Activated naive CD8-positive, alpha-beta T cell treated with anti-CD3 and anti-CD28 coated beads, Interleukin-2, amount 50 U/mL, for 16 hours (primary cell): Measurements from ENCODE around the gene BOD1L1.

Experiments used
- DNase-seq: peaks from one replicate; pipeline ENCODE4 v3.0.0-alpha.2; 2020; ENCODE audit warnings: low read depth, low spot score

The BOD1L1 gene

DNA sequence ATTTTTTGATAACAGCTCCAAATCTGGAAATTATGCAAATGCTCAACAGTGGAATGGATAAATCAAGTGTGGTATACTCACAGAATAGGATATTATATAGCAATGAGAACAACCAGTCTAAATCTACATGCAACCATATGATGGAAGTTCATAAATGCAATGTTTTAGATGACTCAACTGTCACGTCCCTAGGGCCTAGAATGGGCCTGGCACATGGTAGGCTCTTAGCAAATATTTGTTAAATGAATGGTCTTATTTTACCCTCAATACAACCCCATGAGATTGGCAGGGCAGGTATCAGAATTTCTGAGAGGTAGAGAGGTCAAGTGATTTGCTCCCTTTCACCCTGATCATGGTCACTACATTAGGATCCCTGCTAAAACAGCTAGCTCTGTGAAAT is 68.6 kb downstream of the BOD1L1 start:
- no peak for DNase-seq

DNA sequence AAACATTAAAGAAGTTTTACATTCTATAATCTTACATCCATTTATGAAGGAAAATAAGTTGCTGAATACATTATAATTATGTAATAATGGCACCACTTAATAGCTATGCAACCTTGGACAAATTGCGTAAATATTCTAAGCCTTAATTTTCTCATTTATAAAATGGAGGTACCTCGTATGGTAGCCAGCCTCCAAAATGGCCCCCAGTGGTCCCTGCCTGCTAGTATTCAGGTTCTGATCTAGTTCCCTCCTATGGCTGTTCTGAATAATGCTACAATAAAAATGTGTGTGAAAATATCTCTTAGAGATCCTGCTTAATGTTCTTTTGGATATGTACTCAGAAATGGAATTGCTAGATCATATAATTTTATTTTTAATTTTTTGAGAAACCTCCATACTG is 72.2 kb downstream of the BOD1L1 start:
- DNase-seq = no peak

DNA sequence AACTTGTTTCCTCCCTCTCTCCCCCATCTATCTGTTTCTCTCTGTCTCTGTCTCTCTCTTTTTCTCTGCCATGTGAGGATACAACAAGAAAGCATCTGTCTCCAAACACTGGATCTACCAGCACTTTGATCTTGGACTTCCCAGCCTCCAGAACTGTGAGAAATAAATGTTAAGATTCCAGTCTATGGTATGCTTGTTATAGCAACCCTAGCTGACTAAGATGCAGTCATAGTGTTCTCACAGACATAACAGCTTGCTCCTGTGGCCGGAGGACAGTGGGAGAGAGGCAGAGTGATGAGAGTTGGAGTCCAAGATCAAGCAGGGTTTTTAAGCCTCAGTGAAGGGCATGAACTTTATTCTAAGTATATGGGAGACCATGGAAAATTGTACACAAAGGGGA is 74.4 kb downstream of the BOD1L1 start:
- no peak for DNase-seq

DNA sequence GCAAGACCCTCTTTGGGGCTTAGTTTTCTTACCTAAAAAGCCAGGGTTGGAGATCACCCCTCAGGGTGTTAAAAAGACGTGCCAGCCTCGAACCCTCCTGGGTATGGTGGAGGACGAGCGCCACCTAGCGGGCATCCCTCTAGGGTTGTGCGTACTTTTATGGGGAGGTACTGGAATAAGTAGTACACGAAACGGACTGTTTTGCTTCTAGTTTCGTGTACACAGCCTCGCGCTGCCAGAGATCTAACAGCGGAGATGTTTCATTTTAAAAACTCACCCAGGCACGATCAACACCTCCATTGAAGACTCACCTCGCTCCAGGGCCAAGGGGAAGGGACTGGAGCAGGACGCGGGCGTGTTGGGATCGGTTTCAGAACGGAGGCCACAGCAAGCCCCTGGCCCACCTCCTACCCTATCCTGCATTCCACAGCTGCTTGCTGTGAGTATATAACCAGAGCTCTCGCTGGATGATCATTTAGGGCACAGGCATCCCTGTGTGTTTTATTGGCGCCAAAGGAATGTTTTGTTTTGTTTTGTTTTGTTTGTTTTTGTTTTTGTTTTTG is 78.5 kb downstream of the BOD1L1 start:
- DNase-seq = peak; percentile 78

DNA sequence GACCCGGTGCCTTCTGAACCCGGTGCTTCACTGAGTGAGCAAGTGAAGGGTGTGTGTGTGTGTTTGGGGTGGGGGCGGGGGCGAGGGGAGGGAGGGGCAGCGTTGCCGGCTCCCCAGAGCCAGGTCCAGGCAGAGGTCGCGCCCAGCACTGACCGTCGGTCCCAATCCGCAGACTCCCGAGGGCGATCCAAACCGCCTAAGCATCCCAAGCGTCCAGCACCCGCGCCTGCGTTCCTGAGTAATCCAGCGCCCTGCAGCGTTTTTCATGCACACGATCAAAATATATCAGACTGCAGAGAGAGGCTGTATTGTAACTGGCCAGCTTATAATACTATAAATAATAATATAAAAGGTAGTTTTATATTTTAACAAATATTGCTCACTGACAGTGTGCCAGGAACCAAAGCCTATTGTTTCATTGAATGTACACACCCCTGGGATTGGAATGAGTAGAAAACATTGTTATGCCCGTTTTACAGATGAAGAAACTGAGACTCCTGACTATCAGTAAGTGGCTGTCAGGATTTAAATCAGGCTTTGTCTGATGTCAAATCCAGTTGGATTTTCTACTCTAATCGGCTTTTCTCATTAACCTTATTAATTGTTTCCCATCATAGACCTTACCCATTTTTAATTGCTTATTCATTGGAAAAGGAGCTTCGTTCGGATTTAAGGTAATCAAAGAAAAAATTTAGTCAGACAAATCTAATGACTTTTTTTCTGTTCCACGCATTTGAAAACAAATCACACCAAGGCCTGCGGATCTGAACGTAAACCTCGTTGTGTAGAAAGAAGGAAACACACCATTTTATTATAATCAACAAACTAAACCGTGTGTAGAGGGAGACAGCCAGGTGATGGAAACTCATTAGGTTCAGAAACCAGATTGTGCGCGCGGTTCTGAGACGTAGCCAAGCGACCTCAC is 79.2 kb downstream of the BOD1L1 start:
- DNase-seq = no peak

DNA sequence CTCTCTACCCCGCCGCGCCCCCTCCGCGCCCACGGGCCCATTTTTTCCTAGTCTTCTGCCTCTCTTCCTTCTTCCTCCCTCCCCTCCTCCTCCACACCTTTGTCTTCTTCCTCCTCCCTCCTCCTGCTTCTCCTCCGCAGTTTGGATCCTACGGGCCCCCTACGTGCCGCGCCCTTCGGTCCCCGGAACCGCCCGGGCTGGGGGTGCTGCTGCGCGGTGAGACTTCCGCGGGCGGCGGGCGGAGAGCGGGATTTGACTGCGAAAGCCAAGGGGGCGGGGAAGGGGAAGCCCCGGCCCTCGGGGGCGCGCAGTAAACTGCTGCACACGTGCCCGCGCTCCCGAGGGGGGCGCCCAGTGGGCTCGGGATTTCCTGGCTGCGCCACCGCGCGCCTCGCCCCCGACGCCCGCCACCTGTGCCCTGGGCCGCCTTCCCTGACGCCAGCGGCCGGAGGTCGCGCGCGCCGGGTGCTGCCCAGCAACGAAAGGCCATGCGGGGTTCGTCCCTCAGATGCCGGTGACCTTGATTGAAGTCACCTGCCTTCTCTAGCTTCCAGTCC is 80.0 kb downstream of the BOD1L1 start:
- DNase-seq = no peak

DNA sequence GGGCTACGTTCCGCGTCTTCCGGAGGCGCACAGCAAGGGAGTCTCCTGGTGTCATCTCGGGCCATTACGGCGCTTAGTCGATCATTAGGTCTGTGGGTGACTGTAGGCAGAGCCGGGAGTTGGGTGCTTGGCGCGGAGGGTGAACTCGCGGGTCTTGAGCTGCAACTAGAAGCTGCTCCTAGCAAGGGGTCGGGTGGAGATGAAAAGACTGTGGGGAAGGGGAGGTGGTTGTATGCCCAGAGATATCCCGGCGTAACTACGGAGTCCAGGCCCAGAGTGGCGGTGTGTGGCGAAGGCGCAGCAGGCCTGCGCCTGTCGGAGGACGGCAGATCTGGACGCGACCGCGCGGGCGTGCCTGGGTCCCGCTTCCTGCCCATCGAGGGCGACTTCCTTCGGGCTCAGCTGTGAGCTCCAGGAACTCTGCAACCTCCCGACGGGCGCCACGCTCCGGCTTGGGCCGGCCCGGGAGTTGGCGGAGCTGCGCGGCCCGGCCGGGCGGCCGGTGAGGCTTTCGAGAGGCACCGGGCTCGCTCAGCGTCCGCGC is 80.5 kb downstream of the BOD1L1 start:
- DNase-seq = no peak

DNA sequence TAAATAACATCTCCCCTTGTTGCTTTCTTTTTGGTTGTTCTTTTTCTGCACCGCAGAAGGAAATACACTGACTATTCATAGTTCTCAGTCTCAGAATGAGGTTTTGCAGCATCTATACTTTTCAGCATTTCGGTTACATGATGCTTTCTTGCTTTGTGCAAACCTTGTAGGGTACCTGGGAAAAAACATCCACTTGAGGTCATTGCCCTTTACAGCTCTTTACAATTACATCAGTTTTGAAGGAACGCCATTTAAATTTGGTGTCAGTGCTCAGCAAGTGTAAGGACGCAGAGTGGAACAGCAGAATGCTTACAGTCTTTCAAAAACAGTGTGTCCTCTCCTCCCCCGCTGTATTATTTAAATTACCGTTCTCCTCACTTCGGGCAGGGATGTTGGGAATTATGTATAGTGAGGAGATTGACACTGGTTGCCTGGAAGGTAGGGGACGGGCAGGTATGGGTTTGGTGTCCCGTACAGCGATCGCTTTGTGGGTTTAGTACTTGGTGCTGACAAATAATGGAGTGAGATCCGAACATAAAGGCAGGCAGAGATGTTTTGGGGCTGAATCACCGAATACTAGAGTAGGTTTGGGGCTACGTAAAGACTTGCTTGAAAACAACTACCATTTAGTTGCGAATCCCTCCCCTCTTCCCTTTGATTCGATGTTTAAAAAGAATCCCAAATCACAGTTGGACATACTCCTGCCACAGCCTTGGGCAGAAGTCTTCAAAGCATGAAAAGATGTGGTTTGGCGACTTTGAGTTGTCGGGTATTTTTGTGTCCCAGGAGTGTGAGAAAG is 81.2 kb downstream of the BOD1L1 start:
- no peak for DNase-seq

DNA sequence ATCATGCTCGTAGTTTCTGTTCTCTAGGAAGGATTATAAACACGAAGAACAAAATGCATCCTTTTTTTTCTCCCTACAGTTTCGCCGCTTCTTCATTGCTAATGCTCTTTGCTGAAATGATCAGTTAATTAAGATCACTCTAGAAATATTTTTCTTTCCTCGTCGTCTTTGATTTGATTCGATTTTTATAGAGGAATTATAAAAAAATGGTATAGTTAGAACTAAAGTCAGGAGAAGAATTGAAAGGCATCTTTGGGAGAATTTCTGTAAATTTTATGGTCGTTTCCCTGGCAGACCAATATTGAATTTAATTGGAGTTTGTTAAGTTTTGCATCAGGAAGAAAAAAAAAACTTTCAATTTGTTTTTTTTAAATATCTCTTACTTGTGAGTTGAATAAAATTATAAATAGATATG is 82.1 kb downstream of the BOD1L1 start:
- no peak for DNase-seq

DNA sequence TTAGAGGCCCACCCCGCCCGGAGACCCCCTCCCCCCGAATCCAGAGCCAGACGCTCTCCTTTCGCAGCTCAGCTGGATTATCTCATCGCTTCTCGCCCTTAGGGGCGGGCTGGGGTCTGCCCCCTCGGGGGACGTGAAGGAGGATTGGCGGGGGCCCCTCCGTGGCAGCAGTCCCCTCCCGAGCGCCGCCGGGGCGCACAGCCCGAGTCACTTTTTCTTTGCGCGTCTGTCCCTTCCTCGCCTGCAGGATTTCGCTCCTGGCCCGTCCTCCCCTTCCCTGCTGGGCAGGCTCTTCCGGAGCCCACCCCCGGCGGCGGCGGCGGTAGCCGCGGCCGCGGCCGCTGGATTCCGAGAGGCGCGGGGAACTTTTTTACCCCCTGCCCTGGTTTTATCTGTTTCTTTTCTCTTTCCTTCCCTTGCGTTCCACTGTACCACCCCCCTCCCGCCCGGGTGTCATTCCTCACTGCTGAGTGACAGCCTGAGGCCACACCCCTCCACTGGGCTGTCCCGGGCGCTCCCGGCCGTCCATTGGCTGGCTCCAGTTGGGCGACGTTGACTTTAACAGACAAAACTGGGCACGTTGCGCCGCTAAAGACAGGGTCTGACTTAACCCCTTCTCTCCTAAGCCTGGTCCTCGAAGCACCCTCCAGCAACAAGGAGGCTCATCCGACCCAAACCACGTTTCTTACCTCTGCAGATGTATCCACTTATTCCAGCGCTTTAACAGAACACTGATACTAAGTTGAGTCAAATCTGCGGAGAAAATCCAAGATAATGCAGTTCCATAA is 82.7 kb downstream of the BOD1L1 start:
- no peak for DNase-seq

DNA sequence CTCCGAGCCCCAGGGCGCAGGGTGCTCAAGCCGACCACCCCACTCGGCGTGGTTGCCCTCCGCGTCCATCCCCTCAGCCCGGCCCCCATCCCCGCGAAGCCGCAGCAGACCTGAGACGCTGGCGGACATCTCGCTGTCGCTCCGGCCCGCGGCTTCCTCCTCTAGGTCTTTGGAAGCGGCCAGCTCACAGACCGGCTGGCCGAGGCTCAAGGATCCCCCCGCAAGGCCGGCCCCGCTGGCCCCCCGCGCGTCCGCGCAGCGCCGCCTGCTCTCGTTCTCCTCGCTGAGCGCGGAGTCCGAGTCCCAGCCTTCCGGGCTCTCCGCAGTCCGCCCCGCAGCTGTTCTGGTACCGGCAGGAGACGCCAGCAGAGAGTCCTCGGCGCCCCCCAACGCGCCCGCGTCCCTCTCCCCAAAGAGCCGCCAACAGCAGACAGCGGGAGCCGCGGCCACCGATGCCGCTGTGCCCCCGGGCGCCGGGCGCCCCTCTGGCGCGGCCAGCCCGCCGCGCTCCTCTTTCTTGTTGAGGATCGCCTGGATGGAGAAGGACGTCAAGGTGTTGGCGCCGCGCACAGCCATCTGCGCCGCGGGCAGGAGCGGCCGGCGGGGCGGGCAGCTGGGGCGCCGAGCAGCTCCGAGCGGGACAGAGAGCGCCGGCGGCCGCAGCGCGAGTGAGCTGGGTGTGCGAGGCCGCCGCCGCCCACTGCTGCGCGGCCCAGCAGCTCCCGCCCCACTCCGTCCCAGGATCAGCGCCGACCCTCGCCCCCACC is 83.5 kb downstream of the BOD1L1 start, which contains the start of gene NKX3-2:
NKX3-2 (minus strand) TSS at position 670 of the 767 bp plus-strand sequence; CDS start at position 576, 94 bp downstream.
- no peak for DNase-seq

DNA sequence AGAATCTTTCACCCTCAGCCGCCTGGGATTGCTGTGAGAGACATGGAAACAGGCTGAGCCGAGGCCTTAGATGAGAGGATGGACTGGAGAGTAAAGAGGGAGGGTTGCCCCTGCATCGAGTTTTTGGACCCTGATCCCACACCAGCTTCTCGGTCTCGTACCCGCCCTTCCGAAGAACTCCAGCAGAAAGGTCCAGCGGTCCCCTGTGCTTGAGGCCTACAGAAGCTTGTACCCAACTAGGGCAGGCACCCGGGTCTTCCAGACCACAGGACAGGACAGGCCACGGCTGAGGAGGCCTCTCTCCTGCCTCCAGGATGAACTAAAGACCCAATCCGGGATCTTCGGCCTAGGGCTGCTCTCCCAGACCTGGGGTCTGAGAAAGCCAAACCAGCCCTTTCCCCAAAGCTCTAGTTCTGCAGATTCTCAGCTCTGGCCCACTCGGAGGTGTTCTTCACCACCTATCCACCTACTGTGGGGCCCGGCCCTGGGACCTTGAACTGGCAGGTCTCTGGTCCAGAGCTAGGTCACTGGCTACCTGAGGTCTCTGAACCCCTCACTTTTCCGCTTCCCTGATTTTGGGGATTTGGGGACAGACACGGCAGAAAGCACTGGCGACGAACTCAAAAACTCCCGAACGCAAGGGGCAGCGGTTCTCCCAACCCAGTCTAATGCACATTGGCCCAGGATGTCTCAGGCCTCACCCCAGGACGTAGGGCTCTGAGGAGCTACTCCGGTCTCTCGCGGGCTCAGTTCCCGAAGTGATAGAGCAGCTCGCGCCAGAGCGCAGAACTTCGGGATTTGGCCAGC is 84.3 kb downstream of the BOD1L1 start:
- no peak for DNase-seq

DNA sequence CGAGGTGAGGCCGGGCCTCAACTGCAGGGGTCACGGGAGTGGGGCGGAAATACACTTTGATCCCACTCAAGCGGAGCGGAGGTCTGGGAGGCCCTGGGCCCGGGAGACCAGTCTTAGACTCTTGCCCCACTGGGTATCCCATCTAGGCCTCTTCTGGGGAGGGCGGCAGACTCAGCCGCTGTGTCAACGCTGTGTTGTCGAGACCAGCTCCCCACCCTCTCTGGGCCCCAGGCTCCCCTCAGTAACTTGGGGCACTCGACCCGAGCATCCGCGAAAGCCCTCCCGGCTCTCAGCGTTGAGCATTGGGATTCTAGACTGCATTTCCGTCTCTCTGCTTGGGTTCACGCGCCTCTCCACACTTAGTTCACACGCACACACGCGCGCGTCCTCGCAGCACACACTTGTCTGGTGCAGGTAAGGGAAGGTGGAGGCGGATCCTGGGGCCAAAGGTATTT is 84.9 kb downstream of the BOD1L1 start:
- no peak for DNase-seq

DNA sequence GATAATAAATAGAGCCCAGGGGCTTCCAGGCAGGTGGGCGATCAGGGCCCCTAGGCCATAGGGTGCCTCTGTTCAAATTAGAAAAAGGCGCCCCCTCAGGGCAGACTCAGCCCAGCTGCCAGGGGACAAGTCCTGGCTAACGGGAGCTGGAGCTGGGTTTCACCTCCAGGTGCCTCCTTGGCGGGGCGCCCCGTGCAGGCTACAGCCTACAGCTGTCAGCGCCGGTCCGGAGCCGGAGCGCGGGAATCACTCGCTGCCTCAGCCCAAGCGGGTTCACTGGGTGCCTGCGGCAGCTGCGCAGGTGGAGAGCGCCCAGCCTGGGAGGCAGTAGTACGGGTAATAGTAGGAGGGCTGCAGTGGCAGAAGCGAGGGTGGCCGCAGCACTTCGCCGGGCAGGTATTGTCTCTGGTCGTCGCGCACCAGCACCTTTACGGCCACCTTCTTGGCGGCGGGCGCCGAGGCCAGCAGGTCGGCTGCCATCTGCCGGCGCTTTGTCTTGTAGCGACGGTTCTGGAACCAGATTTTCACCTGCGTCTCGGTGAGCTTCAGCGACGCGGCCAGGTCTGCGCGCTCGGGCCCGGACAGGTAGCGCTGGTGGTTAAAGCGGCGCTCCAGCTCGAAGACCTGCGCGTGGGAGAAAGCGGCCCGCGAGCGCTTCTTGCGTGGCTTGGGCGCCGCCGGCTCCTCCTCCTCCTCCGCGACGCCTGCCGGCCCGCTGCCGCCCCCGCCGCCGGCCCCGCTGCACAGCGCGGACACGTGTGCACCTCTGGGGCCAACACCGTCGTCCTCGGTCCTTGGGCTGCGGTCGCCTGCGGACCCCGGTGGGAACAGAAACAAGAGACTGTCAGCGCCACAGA is 85.6 kb downstream of the BOD1L1 start:
- DNase-seq = no peak

DNA sequence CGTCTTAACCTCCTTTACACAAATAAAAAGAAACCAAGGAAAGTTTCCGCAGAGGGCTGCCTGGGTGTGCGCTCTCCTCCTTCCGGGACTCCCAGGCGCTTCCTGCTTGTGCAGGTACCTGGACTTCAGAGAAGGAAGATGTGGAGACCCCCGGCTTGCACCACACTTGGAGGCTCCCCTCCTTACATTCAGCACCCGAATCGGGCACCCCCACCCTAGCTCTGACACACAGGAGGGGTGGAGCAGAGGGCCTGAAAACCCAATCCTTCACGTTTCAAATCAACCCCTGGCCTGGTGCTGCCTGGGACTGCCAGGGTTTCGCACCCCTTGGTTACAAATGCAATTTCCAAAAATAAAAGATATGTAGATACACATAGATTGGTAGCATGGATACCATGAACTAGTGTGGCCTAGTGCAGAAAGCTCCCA is 86.3 kb downstream of the BOD1L1 start:
- no peak for DNase-seq

DNA sequence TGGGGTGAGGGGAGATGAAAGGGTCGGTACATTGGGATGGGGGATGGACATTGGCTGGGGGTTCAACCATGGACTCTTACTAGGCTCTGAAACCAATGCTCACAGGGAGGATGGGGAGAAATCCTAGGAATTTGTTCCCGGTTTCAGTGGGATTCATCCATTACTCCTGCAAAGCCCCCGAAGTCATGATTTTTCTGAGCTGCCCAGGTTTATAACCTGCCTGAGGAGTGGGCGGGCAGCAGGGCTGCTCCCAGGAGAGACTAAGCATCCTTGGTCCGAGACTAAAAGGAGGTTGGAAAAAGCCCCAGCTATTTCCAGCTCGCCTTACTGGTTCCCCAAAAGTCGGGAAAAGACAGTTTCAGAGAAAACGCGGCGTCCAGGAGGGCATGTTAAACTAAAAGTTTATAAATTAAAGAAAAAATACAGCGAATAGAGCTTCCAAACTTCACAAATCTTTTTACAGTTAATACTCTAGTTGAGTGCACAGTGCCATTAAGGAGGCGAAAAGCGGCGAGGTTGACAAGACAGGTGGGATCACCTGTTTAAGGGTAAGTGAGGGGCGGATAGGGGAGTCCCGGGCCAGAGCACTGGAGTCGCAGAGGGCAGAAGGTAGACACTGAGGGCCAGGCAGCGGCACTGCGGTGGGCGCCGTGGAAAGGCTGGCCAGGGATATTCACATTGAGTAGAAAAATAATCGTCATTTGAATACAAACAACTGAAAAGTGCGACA is 86.9 kb downstream of the BOD1L1 start:
- no peak for DNase-seq

DNA sequence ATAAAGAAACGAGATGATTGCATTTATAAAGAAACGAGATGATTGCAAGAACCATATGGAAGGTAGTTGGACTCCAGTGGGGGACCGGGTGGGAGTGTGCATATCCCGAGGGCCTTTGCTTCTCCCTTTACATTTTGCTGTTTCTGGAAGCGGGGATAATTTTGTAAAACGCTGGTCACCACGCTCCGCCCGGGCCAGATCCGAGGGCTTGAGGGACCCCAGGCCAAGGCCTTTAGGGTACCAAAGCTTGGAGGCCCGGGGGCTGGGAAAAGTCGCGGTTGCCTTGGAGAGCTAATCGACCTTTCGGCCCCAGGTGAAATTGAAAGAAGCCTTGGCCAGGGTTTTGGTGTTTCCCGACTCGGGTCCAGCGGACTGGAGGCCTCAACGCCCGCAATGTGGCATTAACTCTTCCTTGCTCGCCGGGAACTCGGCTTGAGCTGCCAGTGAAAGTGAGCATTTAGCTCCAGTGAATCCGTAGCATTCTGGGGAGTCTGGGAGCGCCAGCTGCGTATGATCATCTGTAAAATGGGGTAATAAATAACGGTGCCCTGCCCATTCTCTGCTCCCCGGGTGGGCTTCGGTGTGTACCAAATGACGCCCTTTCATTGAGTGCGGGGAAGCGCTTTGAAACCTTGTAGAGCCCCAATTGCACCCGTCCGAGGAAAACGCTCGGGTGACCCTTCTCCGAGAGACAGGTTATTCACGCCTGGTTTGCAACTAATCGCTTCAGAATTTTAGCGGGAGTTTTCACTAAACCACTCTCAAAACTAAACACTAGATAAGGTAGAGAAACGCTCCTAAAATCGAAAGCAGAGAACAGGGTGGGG is 87.7 kb downstream of the BOD1L1 start:
- no peak for DNase-seq
